ENCODE data around the gene P3H3.

P3H3 gene

GRCh38 chr12:6828781-6829535 lies 751 bp downstream of the P3H3 start:
- DNase-seq, result no peak

GRCh38 chr12:6829536-6830220 lies 1.5 kb downstream of the P3H3 start:
- no peak for DNase-seq

- no peak for DNase-seq
Observed at GRCh38 chr12:6830286-6830890, 2.2 kb downstream of the P3H3 start.

- no peak for DNase-seq
Observed at GRCh38 chr12:6830999-6831398, 2.8 kb downstream of the P3H3 start.

- no peak for DNase-seq
Observed at GRCh38 chr12:6831450-6831995, 3.3 kb downstream of the P3H3 start.

- DNase-seq, result no peak
Observed at GRCh38 chr12:6832125-6832524, 3.9 kb downstream of the P3H3 start.

- DNase-seq, result no peak
Observed at GRCh38 chr12:6833189-6833890, 5.1 kb downstream of the P3H3 start.

GRCh38 chr12:6834254-6834653 lies 6.0 kb downstream of the P3H3 start:
- DNase-seq, result no peak

GRCh38 chr12:6834873-6835272 lies 6.7 kb downstream of the P3H3 start:
- no peak for DNase-seq

GRCh38 chr12:6836851-6837250 lies 8.6 kb downstream of the P3H3 start:
- DNase-seq, result no peak

- no peak for DNase-seq
Observed at GRCh38 chr12:6837370-6838060, 9.3 kb downstream of the P3H3 start.

- DNase-seq, result no peak
Observed at GRCh38 chr12:6838854-6839253, 10.6 kb downstream of the P3H3 start.

- no peak for DNase-seq
Observed at GRCh38 chr12:6839482-6840201, 11.4 kb downstream of the P3H3 start.

GRCh38 chr12:6840330-6840729 lies 12.1 kb downstream of the P3H3 start:
- DNase-seq, result no peak

- DNase-seq, result no peak
Observed at GRCh38 chr12:6840761-6841515, 12.7 kb downstream of the P3H3 start, which contains the start of gene GNB3. Gene GNB3 (plus strand): TSS chr12:6840925. CDS start chr12:6841288, 363 bp downstream.

GRCh38 chr12:6842075-6842474 lies 13.9 kb downstream of the P3H3 start:
- DNase-seq, result no peak

- DNase-seq, result no peak
Observed at GRCh38 chr12:6843118-6843902, 15.1 kb downstream of the P3H3 start.

- DNase-seq, result no peak
Observed at GRCh38 chr12:6845395-6845794, 17.2 kb downstream of the P3H3 start.

GRCh38 chr12:6846316-6846869 lies 18.2 kb downstream of the P3H3 start:
- DNase-seq, result no peak

- DNase-seq, result no peak
Observed at GRCh38 chr12:6847676-6848075, 19.5 kb downstream of the P3H3 start.

Measured in NCI-H226 (cell line).